Neural progenitor cell (in vitro differentiated cells): ENCODE data around the gene CIAO3. TPM values are rescaled to one million over a fixed set of nuclear protein-coding genes. Genes with fewer than 3 reads are reported as not detected.

ENCODE experiments used
- DNase-seq: peaks from one replicate; pipeline ENCODE4 v3.0.0-alpha.2; 2016; ENCODE audit warnings: low spot score
- H2AFZ ChIP-seq: fragments of 200-600 bp; sonication (generic); replicated peaks from 2 replicates; pipeline ENCODE4 v1.6.1; 2016; ENCODE audit warnings: antibody characterized with exemption
- H3F3A ChIP-seq: fragments of 200-600 bp; sonication (generic); 2 replicates; pipeline ENCODE4 v1.6.1; 2016; ENCODE audit warnings: antibody characterized with exemption, low read depth
- H3K27ac ChIP-seq: fragments of 200-600 bp; sonication (generic); 2 replicates; pipeline ENCODE4 v1.5.1; 2016; ENCODE audit warnings: mild to moderate bottlenecking
- H3K27me3 ChIP-seq: fragments of 200-600 bp; sonication (generic); 2 replicates; pipeline ENCODE4 v1.6.1; 2016; ENCODE audit warnings: mild to moderate bottlenecking, moderate library complexity
- H3K36me3 ChIP-seq: fragments of 200-600 bp; sonication (generic); 2 replicates; pipeline ENCODE4 v1.5.1; 2016
- H3K4me1 ChIP-seq: fragments of 200-600 bp; sonication (generic); 2 replicates; pipeline ENCODE4 v1.6.1; 2016; ENCODE audit warnings: mixed run types
- H3K4me2 ChIP-seq: fragments of 200-600 bp; sonication (generic); 2 replicates; pipeline ENCODE4 v1.6.1; 2016
- H3K4me3 ChIP-seq: fragments of 200-600 bp; sonication (generic); 2 replicates; pipeline ENCODE4 v1.5.1; 2016
- H3K79me2 ChIP-seq: fragments of 200-600 bp; sonication (generic); 2 replicates; pipeline ENCODE4 v1.6.1; 2016; ENCODE audit warnings: low read depth
- H3K9ac ChIP-seq: fragments of 200-600 bp; sonication (generic); 2 replicates; pipeline ENCODE4 v1.6.1; 2016
- H3K9me3 ChIP-seq: fragments of 200-600 bp; sonication (generic); 2 replicates; pipeline ENCODE4 v1.5.1; 2016; ENCODE audit warnings: low read depth
- H4K20me1 ChIP-seq: fragments of 200-600 bp; sonication (generic); 2 replicates; pipeline ENCODE4 v1.6.1; 2016; ENCODE audit warnings: low read depth
- H3K27ac Mint-ChIP-seq: 3 replicates; pipeline ENCODE4 v1.8.0; 2021; ENCODE audit warnings: mixed read lengths
- H3K27me3 Mint-ChIP-seq: 2 replicates; pipeline ENCODE4 v1.8.0; 2022; ENCODE audit warnings: low read depth, mild to moderate bottlenecking, inconsistent platforms, moderate library complexity, mixed read lengths; ENCODE audit not compliant: insufficient read depth
- H3K36me3 Mint-ChIP-seq: 3 replicates; pipeline ENCODE4 v1.8.0; 2021; ENCODE audit warnings: mixed read lengths
- H3K4me1 Mint-ChIP-seq: 3 replicates; pipeline ENCODE4 v1.8.0; 2021; ENCODE audit warnings: mixed read lengths
- H3K4me3 Mint-ChIP-seq: 3 replicates; pipeline ENCODE4 v1.8.0; 2021; ENCODE audit warnings: mild to moderate bottlenecking, moderate library complexity, mixed read lengths
- H3K9me3 Mint-ChIP-seq: 3 replicates; pipeline ENCODE4 v1.8.0; 2020; ENCODE audit warnings: mixed read lengths
- EZH2 ChIP-seq: fragments of 200-600 bp; sonication (generic); IDR thresholded peaks from 2 replicates; pipeline ENCODE4 v1.6.1; 2017; ENCODE audit warnings: antibody characterized with exemption, mild to moderate bottlenecking, moderate library complexity
- EZH2phosphoT487 ChIP-seq: fragments of 200-600 bp; sonication (generic); IDR thresholded peaks from 2 replicates; pipeline ENCODE4 v1.6.1; 2017; ENCODE audit warnings: antibody characterized with exemption
- total RNA-seq: library from RNA; depleted of rRNA; stranded (reverse); fragments of >200 nt; gene quantifications from 2 replicates; pipeline ENCODE4 v1.2.3, GENCODE V29; 2015; ENCODE audit warnings: low replicate concordance
- TF ChIP-seq, protein P1 (sequence below): fragments of 200-600 bp; sonication (generic); IDR thresholded peaks from 2 replicates; pipeline ENCODE4 v1.5.1; 2017; ENCODE audit warnings: antibody characterized with exemption, mild to moderate bottlenecking

CIAO3 gene
- total RNA-seq, 1 donor from 2014 or later: 20.5 TPM

DNA sequence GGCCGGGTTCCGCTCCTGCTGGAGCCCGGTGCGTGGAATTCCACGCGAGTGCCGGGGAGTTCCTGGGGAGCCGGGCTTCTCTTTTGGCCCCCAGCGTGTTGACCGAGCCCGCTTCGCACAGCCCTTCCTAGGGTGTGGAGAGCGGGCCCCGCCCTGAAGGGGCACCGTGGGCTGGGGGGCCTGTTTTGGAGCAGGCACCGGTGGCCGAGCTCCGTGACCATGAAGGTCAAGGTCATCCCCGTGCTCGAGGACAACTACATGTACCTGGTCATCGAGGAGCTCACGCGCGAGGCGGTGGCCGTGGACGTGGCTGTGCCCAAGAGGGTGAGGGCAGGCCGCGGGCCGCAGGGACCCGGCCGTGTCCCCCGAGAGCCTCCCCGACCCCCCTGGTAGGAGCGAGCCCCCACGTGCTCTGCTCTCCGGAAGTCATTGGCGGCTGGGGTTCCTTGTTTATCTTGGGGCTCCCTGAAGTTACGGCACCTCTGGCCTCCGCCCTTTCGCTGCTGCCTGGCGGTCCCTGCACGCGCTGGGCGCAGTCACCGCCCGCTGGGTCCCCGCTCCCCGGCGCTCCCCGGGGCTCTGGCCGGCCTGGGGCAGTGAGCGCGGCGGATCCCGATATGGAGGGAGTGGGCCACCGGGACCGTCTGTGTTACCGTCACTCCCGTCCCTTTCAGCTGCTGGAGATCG, 13.4 kb downstream of the CIAO3 start:
- DNase-seq: peak; percentile 50
- no peaks in the 10 kb centered on the region for H3K36me3 Mint-ChIP-seq
- H3K4me3 ChIP-seq: peak overlapping the region; percentile 43
- peaks cover 7% of the 10 kb centered on the region for H3K27me3 Mint-ChIP-seq
- peak overlapping the region; percentile 92 for H3K4me2 ChIP-seq
- H3K4me1 ChIP-seq: peaks cover 8% of the 10 kb centered on the region
- H2AFZ ChIP-seq: no peak overlapping the region
- TF ChIP-seq EZH2 (peak; percentile 72), EZH2phosphoT487 (peak; percentile 39)
- TF ChIP-seq, protein P1, sequence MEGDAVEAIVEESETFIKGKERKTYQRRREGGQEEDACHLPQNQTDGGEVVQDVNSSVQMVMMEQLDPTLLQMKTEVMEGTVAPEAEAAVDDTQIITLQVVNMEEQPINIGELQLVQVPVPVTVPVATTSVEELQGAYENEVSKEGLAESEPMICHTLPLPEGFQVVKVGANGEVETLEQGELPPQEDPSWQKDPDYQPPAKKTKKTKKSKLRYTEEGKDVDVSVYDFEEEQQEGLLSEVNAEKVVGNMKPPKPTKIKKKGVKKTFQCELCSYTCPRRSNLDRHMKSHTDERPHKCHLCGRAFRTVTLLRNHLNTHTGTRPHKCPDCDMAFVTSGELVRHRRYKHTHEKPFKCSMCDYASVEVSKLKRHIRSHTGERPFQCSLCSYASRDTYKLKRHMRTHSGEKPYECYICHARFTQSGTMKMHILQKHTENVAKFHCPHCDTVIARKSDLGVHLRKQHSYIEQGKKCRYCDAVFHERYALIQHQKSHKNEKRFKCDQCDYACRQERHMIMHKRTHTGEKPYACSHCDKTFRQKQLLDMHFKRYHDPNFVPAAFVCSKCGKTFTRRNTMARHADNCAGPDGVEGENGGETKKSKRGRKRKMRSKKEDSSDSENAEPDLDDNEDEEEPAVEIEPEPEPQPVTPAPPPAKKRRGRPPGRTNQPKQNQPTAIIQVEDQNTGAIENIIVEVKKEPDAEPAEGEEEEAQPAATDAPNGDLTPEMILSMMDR: no peak
- no peak overlapping the region for H3K27ac ChIP-seq
- no peaks in the 10 kb centered on the region for H3K79me2 ChIP-seq
- H3K9ac ChIP-seq: no peak overlapping the region
- H4K20me1 ChIP-seq: peaks cover 26% of the 10 kb centered on the region
- H3K4me3 Mint-ChIP-seq: peak overlapping the region; percentile 70
- H3K9me3 Mint-ChIP-seq: no peaks in the 10 kb centered on the region
- no peaks in the 10 kb centered on the region for H3K4me1 Mint-ChIP-seq
- H3F3A ChIP-seq: peaks cover 33% of the 10 kb centered on the region
- no peaks in the 10 kb centered on the region for H3K36me3 ChIP-seq
- no peaks in the 10 kb centered on the region for H3K9me3 ChIP-seq
- H3K27me3 ChIP-seq: peaks cover 45% of the 10 kb centered on the region
- no peak overlapping the region for H3K27ac Mint-ChIP-seq

DNA sequence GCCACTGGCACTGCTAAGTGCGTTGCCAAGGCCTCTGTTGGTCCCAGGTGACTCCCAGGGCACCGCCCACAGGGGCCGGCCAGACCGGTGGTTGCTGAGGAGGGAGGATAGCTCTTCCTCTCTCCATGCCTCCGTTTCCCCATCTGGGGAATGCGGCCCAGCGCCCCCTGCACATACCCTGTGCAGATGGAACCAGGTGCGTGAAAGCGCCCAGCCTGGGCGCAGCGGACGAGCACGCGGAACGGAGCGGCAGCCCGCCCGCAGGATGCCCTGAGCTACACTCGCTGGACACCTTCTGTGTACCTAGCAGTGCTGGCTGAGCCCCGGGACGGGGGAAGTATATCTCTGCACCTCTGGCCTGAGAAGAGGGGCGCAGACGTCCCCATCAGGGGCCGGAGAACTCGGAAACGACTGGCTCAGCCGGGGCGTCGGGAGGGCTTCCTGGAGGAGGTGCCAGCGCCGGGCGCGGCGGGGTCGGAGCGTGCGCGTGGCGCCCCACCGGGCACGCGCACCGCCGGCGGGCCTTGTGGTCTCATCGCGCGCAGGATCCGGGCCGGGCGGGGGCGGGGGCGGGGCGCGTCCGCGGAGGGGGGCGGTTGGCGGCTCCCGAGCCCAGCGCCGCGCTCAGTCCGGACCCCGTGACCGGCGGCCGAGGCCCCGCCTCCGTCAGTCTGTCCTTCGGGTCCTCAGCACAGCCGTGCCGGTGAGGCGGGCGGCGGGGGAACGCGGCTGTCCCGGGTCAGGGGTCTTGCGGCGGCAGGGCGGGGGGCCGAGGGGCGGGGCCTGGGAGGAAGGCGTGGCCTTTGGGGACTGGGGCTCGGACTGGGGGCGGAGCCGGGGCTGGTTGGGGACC, 14.1 kb downstream of the CIAO3 start, which contains the start of the genes CCDC78 and HAGHL:
CCDC78 (minus strand) TSS at position 6 of the 853 bp plus-strand sequence. CDS start 76 bp downstream, outside the sequence.
HAGHL (plus strand) TSS at position 669 of the 853 bp plus-strand sequence. CDS start 404 bp downstream, outside the sequence.
- peak; percentile 27 for TF ChIP-seq EZH2phosphoT487
- TF ChIP-seq EZH2: no peak
- H3K9me3 Mint-ChIP-seq: no peaks in the 10 kb centered on the region
- Histone ChIP-seq H3K27me3 (peaks cover 45% of the 10 kb centered on the region), H3F3A (peaks cover 33% of the 10 kb centered on the region), H3K79me2 (no peaks in the 10 kb centered on the region), H3K4me2 (peak within 1 kb of the TSS; percentile 92), H3K9ac (no peak within 1 kb of the TSS), H3K4me3 (peak within 1 kb of the TSS; percentile 43), H3K4me1 (peaks cover 8% of the 10 kb centered on the region), H2AFZ (no peak within 1 kb of the TSS), H3K36me3 (no peaks in the 10 kb centered on the region), H3K9me3 (no peaks in the 10 kb centered on the region), H4K20me1 (peaks cover 34% of the 10 kb centered on the region), H3K27ac (no peak within 1 kb of the TSS)
- H3K36me3 Mint-ChIP-seq: no peaks in the 10 kb centered on the region
- H3K4me3 Mint-ChIP-seq: peak within 1 kb of the TSS; percentile 78
- DNase-seq: peak; percentile 86
- no peak within 1 kb of the TSS for H3K27ac Mint-ChIP-seq
- no peaks in the 10 kb centered on the region for H3K4me1 Mint-ChIP-seq
- peaks cover 7% of the 10 kb centered on the region for H3K27me3 Mint-ChIP-seq

DNA sequence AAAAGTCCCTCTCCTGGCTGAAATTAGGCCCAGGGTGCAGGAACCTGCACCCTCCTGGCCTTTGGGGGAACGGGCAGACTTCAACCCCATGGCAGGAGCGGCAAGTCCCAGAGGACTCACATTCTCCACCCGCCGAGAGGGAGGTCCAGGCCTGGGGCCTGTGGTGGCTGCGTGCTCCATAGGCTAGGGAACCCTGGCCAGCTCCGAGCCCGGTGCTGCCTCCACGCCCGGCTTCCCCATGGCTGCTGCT, 14.7 kb downstream of the CIAO3 start:
- peaks cover 37% of the 10 kb centered on the region for H4K20me1 ChIP-seq
- H3K4me1 ChIP-seq: peaks cover 8% of the 10 kb centered on the region
- H3K4me3 ChIP-seq: no peak overlapping the region
- peaks cover 45% of the 10 kb centered on the region for H3K27me3 ChIP-seq
- TF ChIP-seq EZH2phosphoT487 (no peak), EZH2 (no peak)
- TF ChIP-seq, protein P1: no peak
- Mint-ChIP-seq H3K4me3 (no peak overlapping the region), H3K36me3 (no peaks in the 10 kb centered on the region), H3K4me1 (no peaks in the 10 kb centered on the region), H3K27me3 (peaks cover 7% of the 10 kb centered on the region), H3K9me3 (no peaks in the 10 kb centered on the region), H3K27ac (no peak overlapping the region)
- no peaks in the 10 kb centered on the region for H3K36me3 ChIP-seq
- H3K27ac ChIP-seq: no peak overlapping the region
- H3K79me2 ChIP-seq: no peaks in the 10 kb centered on the region
- DNase-seq: peak; percentile 44
- H3F3A ChIP-seq: peaks cover 36% of the 10 kb centered on the region
- no peaks in the 10 kb centered on the region for H3K9me3 ChIP-seq
- H3K4me2 ChIP-seq: no peak overlapping the region
- no peak overlapping the region for H3K9ac ChIP-seq
- no peak overlapping the region for H2AFZ ChIP-seq
